A549 (cell line): ENCODE results near the gene TTC7B.

ENCODE experiments used
- CEBPB ChIP-seq, 2 experiments: fragments of >200 bp in 1 of 2; sonication (Bioruptor Twin) in 1 of 2; formaldehyde crosslinking in 1 of 2; IDR thresholded peaks; 2 replicates each; pipeline ENCODE4 v1.6.1; 2012 to 2016
- FOSL2 ChIP-seq, 2 experiments: fragments of 450-650 bp in 1 of 2; fragments of >200 bp in 1 of 2; sonication (Bioruptor Twin) in 1 of 2; formaldehyde crosslinking; IDR thresholded peaks; 2 replicates each; pipeline versions ENCODE4 v1.5.0 to v1.6.1; 2016 to 2020; ENCODE audit warnings: mild to moderate bottlenecking in 1 of 2, moderate library complexity in 1 of 2
- HOXA7 ChIP-seq: fragments of 250-450 bp; sonication (Bioruptor Pico); IDR thresholded peaks from 2 replicates; pipeline ENCODE4 v1.5.0; 2020; ENCODE audit warnings: mild to moderate bottlenecking, moderate library complexity
- TF ChIP-seq, protein P1 (sequence below): fragments of 200-600 bp; sonication (generic); IDR thresholded peaks from 2 replicates; pipeline ENCODE4 v1.6.1; 2016; ENCODE audit warnings: antibody characterized with exemption, mild to moderate bottlenecking, moderate library complexity
- TF ChIP-seq, protein P2 (sequence below): IDR thresholded peaks from 2 replicates; pipeline ENCODE4 v1.6.1; 2012

DNA sequence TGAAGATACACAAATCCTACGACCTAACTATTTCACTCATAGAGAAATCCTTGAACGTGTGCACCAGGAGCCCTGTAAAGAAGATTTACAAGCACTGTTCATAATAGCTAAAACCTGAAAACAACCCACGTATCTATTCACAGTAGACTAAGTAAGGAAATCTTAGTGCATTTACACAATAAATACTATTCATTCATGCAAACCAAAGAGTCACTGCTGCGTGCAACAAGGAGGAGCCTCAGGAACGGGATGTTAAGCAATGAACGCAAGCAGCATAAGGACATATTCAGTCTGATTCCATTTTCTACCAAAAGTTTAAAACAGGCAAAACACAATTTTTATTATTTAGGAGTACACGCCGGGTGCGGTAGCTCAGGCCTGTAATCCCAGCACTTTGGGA lies 176.6 kb downstream of the TTC7B start:
- TF ChIP-seq FOSL2 (IDR thresholded peaks at IDR 0.05) (no peak), FOSL2 (CRISPR knock-in tag; IDR thresholded peaks at IDR 0.05) (no peak), HOXA7 (CRISPR knock-in tag) (no peak), CEBPB (IDR thresholded peaks at IDR 0.05) (no peak)
- TF ChIP-seq, protein P1, sequence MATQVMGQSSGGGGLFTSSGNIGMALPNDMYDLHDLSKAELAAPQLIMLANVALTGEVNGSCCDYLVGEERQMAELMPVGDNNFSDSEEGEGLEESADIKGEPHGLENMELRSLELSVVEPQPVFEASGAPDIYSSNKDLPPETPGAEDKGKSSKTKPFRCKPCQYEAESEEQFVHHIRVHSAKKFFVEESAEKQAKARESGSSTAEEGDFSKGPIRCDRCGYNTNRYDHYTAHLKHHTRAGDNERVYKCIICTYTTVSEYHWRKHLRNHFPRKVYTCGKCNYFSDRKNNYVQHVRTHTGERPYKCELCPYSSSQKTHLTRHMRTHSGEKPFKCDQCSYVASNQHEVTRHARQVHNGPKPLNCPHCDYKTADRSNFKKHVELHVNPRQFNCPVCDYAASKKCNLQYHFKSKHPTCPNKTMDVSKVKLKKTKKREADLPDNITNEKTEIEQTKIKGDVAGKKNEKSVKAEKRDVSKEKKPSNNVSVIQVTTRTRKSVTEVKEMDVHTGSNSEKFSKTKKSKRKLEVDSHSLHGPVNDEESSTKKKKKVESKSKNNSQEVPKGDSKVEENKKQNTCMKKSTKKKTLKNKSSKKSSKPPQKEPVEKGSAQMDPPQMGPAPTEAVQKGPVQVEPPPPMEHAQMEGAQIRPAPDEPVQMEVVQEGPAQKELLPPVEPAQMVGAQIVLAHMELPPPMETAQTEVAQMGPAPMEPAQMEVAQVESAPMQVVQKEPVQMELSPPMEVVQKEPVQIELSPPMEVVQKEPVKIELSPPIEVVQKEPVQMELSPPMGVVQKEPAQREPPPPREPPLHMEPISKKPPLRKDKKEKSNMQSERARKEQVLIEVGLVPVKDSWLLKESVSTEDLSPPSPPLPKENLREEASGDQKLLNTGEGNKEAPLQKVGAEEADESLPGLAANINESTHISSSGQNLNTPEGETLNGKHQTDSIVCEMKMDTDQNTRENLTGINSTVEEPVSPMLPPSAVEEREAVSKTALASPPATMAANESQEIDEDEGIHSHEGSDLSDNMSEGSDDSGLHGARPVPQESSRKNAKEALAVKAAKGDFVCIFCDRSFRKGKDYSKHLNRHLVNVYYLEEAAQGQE: no peak
- TF ChIP-seq, protein P2, sequence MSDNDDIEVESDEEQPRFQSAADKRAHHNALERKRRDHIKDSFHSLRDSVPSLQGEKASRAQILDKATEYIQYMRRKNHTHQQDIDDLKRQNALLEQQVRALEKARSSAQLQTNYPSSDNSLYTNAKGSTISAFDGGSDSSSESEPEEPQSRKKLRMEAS: no peak
